Stimulated activated CD8-positive, alpha-beta memory T cell treated with anti-CD3 and anti-CD28 coated beads, Interleukin-7, amount 100 ng/mL, for 1 hour (primary cell): ENCODE results near the gene TAF9.
"Not testable (repeated sequence)": the region's sequence is repeated elsewhere in the genome, so short reads cannot be mapped to it uniquely, and the experiment has no call there.

Experiments used
- DNase-seq, 2 donors: peaks; one replicate each; pipeline ENCODE4 v3.0.0-alpha.2; 2020; ENCODE audit warnings: low read depth in 2 of 2

TAF9 gene, protein sequence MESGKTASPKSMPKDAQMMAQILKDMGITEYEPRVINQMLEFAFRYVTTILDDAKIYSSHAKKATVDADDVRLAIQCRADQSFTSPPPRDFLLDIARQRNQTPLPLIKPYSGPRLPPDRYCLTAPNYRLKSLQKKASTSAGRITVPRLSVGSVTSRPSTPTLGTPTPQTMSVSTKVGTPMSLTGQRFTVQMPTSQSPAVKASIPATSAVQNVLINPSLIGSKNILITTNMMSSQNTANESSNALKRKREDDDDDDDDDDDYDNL

DNA sequence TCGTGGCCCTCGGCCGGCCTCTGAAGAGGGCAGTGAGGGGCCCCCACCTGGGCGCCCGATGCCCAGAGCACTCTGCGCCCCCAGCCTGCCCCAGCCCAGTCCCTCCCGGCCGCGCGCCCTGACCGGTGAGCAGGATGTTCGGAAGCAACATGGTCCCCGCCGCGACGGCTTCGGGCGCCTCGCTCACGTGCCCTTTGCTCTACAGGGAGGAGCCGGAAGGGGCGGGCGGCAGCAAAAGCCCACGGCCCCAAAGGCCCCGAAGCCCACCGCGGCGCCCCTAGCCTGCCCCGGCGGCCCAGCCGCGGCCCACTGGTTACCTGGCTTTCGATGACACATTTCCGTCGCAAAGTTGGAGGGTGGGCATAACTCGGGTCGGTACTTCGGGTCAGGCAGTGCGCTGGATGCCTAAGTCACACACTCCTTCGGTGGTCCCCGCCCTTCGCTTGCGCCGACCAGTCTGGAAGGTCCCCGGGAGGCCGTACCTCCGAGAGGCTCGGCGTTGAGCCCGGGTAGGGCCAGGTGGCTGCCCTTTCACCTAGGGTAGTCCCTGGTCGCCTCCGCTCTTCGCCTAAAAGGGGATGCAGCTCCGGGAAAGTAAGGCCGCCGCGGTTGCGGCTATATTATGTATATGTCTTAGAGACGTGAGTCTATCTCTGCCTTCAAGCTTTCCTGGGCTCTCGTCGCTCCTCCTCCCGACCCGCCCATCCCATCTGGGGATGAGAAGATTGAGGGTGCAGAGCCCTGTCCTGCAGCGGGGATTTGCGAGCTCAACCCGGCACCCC is at the start of gene TAF9, which contains the start of the genes AK6 and RAD17:
TAF9 (minus strand) TSS at position 181 of the 782 bp plus-strand sequence. CDS start 3,783 bp downstream, outside the sequence.
AK6 (minus strand) TSS at position 181 of the 782 bp plus-strand sequence; CDS start at position 151, 30 bp downstream.
RAD17 (plus strand) TSS at position 479 of the 782 bp plus-strand sequence. CDS start 2,391 bp downstream, outside the sequence.
- DNase-seq: peak; percentile 70 to 78

- DNase-seq: no peak
These were observed 49.2 kb upstream of the TAF9 start for GRCh38 chr5:69418554-69418953.

GRCh38 chr5:69416699-69417098 is 47.4 kb upstream of the TAF9 start:
- DNase-seq: no peak

- no peak for DNase-seq
These were observed 46.9 kb upstream of the TAF9 start for GRCh38 chr5:69416180-69416579.

- DNase-seq: no peak
These were observed 46.3 kb upstream of the TAF9 start for GRCh38 chr5:69415584-69415958.

DNA sequence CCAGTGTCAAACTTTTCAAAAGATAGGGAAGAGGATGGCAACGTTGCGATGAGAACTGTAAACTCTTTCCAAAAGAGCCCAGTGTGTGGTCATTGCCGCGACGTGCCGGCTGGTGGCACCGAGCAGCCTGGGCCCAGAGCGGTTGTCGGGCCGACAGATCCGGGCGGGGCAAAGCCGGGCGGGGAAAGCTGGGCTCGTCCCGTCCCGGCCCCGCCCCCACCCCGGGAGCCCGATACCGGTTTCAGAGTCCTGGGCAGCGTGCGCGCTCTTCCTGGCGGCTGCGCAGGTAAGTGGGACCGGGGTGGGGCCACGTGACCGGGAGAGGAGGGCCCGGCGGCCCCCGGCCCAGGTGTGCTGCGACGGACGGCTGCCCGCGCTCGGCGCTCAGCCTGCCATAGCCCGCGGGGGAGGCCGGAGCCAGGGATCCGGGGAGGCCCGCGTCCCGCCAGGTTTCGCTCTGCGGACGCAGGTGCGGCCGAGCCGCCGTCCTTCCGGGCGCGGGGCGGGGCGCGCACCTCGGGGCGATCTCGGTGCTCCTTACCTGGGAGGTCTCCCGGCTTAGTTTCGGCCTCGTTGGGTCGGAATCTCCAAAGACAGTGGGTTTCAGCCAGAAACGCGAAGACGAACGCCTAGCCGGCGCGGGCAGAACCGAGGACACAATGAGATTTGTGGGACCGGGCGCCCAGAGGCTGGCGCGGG is 45.7 kb upstream of the TAF9 start, which contains the start of gene MARVELD2:
MARVELD2 (plus strand) TSS at position 232 of the 699 bp plus-strand sequence. CDS start 4,270 bp downstream, outside the sequence.
- DNase-seq: peak in 1 of 2 donors; percentile 2

DNA sequence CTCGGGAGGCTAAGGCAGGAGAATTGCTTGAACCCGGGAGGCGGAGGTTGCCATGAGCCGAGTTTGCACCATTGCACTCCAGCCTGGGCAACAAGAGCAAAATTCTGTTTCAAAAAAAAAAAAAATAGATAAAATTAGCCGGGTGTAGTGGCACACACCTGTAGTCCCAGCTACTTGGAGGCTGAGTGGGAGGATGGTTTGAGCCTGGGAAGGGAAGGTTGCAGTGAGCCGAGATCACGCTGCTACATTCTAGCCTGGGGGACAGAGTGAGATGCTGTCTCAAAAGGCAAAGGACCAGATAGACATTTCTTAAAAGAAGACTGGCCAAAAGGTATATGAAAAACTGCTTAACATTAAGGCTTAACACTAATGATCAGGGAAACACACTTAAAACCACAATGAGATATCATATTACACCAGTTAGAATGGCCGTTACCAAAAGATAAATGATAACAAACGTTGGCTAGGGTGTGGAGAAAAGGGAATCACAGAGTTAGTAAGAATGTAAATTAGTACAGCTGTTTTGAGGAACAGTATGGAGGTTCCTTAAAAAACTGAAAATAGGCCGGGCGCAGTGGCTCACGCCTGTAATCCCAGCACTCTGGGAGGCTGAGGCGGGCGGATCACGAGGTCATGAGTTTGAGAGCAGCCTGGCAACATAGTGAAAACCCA is 35.5 kb upstream of the TAF9 start:
- DNase-seq: no peak

DNA sequence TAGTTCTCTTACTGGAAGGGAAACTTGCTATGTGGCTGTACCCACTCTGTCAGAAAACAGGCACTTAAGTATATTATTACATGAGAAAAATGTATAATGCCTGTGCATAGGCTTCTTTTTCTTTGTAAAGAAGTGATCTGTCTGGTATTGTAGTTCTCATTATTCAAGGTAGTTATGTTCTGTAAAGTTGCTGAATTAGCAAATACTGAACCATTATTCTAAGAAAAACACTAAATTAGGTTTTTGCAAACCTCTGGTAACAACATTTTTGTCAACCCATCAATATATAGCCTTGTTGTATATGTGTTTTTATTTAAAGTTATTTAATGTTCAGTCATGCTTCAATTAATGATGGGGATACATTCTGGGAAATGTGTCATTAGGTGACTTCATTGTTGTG is 9.1 kb upstream of the TAF9 start:
- no peak for DNase-seq

DNA sequence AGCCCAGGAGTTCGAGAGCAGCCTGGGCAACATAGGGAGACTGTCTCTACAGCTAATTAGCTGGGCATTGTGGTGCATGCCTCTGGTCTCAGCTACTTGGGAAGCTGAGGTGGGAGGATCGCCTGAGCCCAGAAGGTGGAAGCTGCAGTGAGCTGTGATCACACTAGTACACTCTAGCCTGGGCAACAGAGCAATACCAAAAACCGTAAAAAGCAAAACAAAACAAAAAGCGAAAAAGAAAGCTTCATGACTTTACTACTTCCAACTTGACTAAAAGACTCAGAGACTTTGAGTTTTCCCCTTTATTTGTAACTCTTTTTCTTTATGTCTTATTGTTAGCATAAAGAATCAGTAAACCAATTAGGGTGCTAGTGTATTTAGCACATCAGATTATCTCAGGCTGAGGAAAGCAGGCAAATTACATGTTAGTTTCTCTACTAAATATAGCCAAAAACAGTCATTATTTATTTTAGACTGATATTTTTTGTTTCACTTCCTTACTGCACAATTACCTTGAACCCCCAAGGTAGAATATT is 5.7 kb upstream of the TAF9 start:
- no peak for DNase-seq

- DNase-seq: no peak
These were observed 3.1 kb upstream of the TAF9 start for GRCh38 chr5:69372394-69372793.

- DNase-seq: not testable (repeated sequence)
These were observed 1.0 kb upstream of the TAF9 start for GRCh38 chr5:69370335-69370734.

- DNase-seq: no peak
These were observed 621 bp downstream of the TAF9 start for GRCh38 chr5:69368458-69369339.

- no peak for DNase-seq
These were observed 1.5 kb downstream of the TAF9 start for GRCh38 chr5:69367697-69368279.

DNA sequence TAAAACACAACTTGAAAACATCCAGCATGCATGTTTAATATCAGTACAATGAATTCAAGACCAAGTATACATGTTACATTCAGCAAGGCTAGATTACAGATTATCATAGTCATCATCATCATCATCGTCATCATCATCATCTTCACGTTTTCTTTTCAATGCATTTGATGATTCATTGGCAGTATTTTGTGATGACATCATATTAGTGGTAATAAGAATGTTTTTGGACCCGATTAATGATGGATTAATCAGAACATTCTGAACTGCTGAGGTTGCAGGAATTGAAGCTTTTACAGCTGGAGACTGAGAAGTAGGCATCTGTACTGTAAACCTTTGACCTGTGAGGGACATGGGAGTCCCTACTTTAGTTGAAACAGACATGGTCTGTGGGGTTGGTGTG is 4.5 kb downstream of the TAF9 start:
- no peak for DNase-seq

- DNase-seq: no peak
These were observed 4.9 kb downstream of the TAF9 start for GRCh38 chr5:69364414-69364813.

GRCh38 chr5:69360442-69360841 is 8.9 kb downstream of the TAF9 start:
- DNase-seq: no peak

GRCh38 chr5:69359699-69360098 is 9.6 kb downstream of the TAF9 start:
- no peak for DNase-seq

DNA sequence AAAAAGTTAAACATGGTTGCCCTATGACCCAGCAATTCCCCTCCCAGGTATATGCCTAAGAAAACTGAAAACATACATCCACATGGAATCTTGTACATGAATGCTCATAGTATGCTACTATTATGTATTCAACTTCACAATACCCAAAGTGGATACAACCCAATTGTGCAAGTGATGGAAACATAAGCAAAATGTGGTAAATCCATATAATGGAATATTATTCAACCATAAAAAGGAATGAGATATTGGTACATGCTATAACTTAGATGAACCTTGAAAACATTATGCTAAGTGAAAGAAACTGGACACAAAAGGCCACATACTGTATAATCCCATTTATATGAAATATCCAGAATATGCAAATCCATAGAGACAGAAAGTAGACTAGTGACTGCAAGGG is 18.7 kb downstream of the TAF9 start:
- DNase-seq: no peak

DNA sequence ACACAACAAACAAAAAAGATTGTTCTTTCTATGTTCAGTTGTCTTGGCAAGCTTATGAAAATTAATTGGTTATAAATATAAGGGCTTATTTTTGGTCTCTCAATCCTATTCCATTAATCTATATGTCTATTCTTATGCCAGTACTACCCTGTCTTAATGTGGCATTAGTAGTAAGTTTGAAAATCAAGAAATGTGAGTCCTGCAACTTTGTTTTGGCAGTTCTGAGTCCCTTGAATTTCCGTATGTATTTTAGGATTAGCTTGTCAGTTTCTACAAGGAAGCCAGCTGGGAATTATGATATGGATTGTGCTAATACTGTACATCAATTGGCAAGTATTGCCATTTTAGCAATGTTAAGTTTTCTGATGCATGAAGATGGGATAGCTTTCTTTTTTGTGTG is 26.2 kb downstream of the TAF9 start:
- no peak for DNase-seq
